ENCODE measurements around the gene GOSR2.

Gene GOSR2

DNA sequence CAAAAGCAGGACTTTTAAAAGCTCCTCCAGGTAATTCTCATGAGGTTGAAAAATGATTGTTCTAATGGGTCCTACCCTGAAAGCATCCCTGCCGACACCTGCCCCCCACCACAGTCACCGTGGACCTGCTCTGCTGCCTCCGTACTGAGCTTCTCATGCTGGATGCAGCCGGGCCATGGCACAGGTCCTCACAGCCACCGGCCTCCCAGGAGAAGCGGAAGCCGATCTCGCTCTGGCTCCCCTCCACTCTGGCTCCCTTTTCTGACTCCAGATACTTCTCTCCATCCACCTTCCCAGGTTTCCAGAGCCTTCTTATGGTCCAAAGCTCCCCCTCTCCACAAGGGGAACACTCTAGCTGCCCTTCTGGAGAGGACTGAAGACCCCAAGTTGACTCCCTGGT lies 45.9 kb downstream of the GOSR2 start:
- DNase-seq (ENCODE audit: extremely low read depth, insufficient read length), result no peak
- TF ChIP-seq, protein P1, sequence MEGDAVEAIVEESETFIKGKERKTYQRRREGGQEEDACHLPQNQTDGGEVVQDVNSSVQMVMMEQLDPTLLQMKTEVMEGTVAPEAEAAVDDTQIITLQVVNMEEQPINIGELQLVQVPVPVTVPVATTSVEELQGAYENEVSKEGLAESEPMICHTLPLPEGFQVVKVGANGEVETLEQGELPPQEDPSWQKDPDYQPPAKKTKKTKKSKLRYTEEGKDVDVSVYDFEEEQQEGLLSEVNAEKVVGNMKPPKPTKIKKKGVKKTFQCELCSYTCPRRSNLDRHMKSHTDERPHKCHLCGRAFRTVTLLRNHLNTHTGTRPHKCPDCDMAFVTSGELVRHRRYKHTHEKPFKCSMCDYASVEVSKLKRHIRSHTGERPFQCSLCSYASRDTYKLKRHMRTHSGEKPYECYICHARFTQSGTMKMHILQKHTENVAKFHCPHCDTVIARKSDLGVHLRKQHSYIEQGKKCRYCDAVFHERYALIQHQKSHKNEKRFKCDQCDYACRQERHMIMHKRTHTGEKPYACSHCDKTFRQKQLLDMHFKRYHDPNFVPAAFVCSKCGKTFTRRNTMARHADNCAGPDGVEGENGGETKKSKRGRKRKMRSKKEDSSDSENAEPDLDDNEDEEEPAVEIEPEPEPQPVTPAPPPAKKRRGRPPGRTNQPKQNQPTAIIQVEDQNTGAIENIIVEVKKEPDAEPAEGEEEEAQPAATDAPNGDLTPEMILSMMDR (IDR thresholded peaks at IDR 0.05; ENCODE audit: insufficient read depth, low read length, poor library complexity, severe bottlenecking), result no peak
- H3K4me3 ChIP-seq (replicated peaks; ENCODE audit: low read depth, low read length), result no peak overlapping the region
- H3K36me3 ChIP-seq (ENCODE audit: control insufficient read depth, insufficient read depth, low read length), result no peaks in the 10 kb centered on the region
- H3K27me3 ChIP-seq (replicated peaks; ENCODE audit: control insufficient read depth, insufficient read depth, low read length), result peaks cover 6% of the 10 kb centered on the region; the same call in 1 of the 2 replicates

DNA sequence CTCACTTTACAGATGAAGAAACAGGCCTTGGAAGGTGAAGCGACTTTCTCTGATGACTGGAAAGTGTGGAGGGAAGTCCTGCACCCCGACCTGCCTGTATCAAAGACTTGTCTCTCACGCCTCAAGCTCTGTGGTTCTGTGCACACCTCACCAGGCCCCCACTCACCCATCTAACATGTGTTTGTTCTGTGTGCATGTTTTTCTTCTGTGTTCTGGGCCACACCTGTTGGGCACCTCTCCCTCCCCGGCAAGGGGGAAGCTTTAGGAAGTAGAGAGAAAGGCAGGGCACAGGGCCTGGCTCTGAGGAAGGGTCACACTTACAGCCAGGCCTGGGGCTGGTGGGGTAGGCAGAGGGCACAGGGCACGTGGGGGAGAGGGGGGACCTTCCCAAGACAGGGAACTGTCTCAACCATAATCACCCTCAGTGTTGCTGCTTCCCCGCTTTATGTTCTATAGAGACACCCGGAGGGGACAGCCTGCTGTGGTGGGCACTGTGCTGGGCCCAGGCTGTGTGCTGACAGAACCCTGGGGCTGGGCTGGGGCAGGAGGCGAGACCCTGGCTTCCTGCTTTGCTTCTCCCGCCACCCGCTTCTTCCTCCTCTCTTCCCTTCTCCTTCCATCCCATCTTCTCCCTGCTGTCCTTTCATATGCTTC lies 48.8 kb downstream of the GOSR2 start:
- no peaks in the 10 kb centered on the region for H3K36me3 ChIP-seq (ENCODE audit: control insufficient read depth, insufficient read depth, low read length)
- no peak overlapping the region for H3K4me3 ChIP-seq (replicated peaks; ENCODE audit: low read depth, low read length)
- TF ChIP-seq, protein P1 (IDR thresholded peaks at IDR 0.05; ENCODE audit: insufficient read depth, low read length, poor library complexity, severe bottlenecking), result no peak
- H3K27me3 ChIP-seq (replicated peaks; ENCODE audit: control insufficient read depth, insufficient read depth, low read length), result peaks cover 6% of the 10 kb centered on the region; the same call in 1 of the 2 replicates
- DNase-seq (ENCODE audit: extremely low read depth, insufficient read length), result no peak

DNA sequence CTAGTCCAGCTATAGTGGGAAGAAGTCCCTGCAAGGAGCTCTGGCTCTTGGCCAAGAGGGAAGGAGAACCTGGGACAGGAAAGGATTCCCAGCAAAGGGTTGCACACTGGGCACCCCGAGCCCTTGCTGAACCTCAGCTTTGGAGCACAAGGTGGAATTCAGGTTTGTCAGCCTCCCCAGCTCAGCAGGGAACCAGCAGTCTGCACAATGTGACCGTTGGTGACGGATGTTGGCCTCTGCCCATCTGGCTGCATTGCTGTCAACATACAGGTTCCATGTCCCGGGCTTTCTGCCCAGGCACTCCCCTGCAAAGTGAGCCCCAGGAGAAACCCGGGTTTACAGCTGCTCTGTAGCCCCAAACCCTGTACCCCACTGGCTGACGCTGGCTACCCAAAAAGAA lies 49.4 kb downstream of the GOSR2 start:
- no peaks in the 10 kb centered on the region for H3K36me3 ChIP-seq (ENCODE audit: control insufficient read depth, insufficient read depth, low read length)
- TF ChIP-seq, protein P1 (IDR thresholded peaks at IDR 0.05; ENCODE audit: insufficient read depth, low read length, poor library complexity, severe bottlenecking), result no peak
- no peak overlapping the region for H3K4me3 ChIP-seq (replicated peaks; ENCODE audit: low read depth, low read length)

GRCh38 chr17:46974086-46974485 lies 51.1 kb downstream of the GOSR2 start:
- H3K36me3 ChIP-seq (ENCODE audit: control insufficient read depth, insufficient read depth, low read length), result no peaks in the 10 kb centered on the region
- TF ChIP-seq, protein P1 (IDR thresholded peaks at IDR 0.05; ENCODE audit: insufficient read depth, low read length, poor library complexity, severe bottlenecking), result no peak
- no peak for DNase-seq (ENCODE audit: extremely low read depth, insufficient read length)
- H3K4me3 ChIP-seq (replicated peaks; ENCODE audit: low read depth, low read length), result no peak overlapping the region
- H3K27me3 ChIP-seq (replicated peaks; ENCODE audit: control insufficient read depth, insufficient read depth, low read length), result peaks cover 3% of the 10 kb centered on the region; the same call in 1 of the 2 replicates

More for the DNA sequence above, 49.4 kb downstream of the GOSR2 start:
- peaks cover 3% of the 10 kb centered on the region; the same call in 1 of the 2 replicates for H3K27me3 ChIP-seq (replicated peaks; ENCODE audit: control insufficient read depth, insufficient read depth, low read length)
- no peak for DNase-seq (ENCODE audit: extremely low read depth, insufficient read length)

DNA sequence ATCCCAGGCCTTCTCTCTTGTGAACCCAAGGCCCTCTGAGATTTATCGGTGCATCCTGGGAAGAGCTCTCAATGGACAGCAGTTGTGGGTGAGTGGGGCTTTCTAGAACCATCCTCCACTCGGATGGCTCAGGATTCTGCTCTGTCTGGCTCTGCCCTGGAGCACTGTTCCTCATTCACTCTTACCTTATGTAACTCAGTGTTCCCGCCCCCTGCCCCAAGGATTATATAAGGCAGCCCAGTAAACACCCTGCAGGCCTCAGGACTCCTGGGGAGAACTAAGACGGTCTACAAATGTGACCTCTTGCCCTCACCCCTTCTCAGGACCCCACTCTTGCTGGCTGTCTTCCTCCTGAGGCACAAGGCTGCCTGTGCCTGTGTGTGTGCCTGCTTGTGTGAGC lies 52.3 kb downstream of the GOSR2 start:
- Histone ChIP-seq H3K4me3 (replicated peaks; ENCODE audit: low read depth, low read length) (no peak overlapping the region), H3K36me3 (ENCODE audit: control insufficient read depth, insufficient read depth, low read length) (no peaks in the 10 kb centered on the region), H3K27me3 (replicated peaks; ENCODE audit: control insufficient read depth, insufficient read depth, low read length) (peaks cover 3% of the 10 kb centered on the region; the same call in 1 of the 2 replicates)
- DNase-seq (ENCODE audit: extremely low read depth, insufficient read length), result no peak
- TF ChIP-seq, protein P1 (IDR thresholded peaks at IDR 0.05; ENCODE audit: insufficient read depth, low read length, poor library complexity, severe bottlenecking), result no peak

All from GM06990 (cell line).